HG03103 (cell line): Measurements from ENCODE around the gene KRTAP9-3.
"Not testable (repeated sequence)": the region's sequence is repeated elsewhere in the genome, so short reads cannot be mapped to it uniquely, and the experiment has no call there.

Source experiments
- ATAC-seq: cut with Tn5 transposase; IDR thresholded peaks from one replicate; pipeline ENCODE4 v1.9.1; 2021; ENCODE audit warnings: low read depth; ENCODE audit not compliant: unreplicated experiment

Gene KRTAP9-3

DNA sequence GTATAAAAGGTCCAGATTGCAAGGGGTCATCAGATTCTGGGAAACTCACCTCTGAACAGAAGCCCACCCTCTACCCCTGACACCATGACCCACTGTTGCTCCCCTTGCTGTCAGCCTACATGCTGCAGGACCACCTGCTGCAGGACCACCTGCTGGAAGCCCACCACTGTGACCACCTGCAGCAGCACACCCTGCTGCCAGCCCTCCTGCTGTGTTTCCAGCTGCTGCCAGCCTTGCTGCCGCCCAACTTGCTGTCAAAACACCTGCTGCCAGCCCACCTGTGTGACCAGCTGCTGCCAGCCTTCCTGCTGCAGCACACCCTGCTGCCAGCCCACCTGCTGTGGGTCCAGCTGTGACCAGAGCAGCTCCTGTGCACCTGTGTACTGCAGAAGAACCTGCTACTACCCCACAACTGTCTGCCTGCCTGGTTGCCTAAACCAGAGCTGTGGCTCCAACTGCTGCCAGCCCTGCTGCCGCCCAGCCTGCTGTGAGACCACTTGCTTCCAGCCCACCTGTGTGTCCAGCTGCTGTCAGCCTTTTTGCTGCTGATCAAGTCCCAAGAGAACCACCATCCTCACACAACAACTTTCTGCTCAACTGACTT lies 17.5 kb downstream of the KRTAP9-3 start, which contains the start of gene KRTAP9-4:
TSS of gene KRTAP9-4 (plus strand) at position 51 of the 604 bp plus-strand sequence. CDS start at position 85, 34 bp downstream.
- not testable (repeated sequence) for ATAC-seq

DNA sequence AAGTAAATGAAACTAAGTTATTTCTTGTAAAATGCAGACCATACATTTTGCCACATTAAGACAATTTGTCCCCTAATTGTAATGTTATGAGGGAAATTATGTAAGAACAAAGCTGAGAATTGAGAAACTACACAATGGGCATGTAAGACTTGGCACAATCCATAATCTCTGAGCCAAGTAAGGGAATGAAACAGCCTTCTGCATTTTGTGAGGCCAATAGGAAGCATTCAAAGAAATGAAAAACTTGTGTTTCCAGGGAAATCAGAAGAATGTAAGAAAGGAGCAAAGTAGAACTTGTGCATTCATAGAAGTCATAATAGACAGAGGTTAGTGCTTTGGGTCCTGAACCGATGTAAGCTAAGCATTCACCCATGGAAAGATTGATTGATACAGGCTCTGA lies 19.0 kb downstream of the KRTAP9-3 start:
- no peak for ATAC-seq

DNA sequence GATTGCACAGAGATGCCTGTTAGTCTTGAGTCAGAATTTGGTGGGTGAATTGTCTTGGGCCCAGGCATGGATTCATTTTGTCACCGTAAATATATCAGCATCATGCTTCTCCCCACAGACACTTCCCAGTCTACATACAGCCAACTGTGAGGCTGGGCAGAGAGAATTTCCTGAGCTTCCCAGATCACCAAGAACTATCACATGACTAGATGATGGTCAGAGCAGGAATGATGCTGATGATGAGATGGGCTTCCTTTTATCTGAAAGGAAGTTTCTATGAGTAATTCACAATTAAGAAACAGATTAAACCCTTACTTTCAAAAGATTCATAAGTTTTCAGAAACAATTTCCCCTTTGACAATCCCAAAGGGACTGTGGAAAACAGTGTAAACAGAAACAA lies 22.6 kb downstream of the KRTAP9-3 start:
- ATAC-seq = no peak

DNA sequence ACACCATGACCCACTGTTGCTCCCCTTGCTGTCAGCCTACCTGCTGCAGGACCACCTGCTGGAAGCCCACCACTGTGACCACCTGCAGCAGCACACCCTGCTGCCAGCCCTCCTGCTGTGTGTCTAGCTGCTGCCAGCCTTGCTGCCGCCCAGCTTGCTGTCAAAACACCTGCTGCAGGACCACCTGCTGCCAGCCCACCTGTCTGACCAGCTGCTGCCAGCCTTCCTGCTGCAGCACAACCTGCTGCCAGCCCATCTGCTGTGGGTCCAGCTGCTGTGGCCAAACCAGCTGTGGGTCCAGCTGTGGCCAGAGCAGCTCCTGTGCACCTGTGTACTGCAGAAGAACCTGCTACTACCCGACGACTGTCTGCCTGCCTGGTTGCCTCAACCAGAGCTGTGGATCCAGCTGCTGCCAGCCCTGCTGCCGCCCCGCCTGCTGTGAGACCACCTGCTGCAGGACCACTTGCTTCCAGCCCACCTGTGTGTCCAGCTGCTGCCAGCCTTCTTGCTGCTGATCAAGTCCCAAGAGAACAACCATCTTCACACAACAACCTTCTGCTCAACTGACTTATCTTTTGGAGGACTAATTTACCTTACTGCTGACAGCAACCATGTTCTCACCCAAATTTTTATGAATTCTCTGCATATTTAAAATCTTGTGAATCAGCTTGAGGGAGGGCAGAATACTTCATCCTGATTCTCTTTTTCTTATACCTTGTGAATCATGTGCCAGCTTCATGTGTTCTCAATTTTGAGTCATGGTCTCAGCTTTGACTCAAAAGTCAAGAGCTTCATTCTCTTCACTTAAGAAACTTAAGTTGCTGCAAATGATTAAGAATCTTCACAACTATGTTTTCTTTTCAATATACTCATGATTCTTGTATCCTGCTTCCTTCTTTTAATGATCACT lies 23.4 kb downstream of the KRTAP9-3 start, which contains the start of gene KRTAP9-9:
TSS of gene KRTAP9-9 (plus strand) at position 4 of the 910 bp plus-strand sequence.
- not testable (repeated sequence) for ATAC-seq

DNA sequence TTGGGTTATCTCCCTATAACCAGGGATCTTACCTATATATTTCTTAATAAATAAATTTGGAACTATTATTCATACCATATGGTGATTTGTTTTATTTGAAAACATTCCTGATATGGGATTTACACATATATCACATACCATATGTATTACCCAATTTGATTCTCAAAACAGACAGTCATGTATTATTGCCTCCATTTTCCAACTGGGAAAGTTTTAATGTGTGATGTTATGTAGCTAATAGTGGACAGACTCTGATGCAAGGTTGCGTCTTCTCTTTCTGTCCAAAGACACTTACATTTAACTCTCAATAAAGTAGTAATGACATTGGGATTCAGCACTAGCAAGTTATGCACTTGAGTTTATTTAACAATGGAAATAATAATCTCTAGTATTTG lies 24.0 kb downstream of the KRTAP9-3 start:
- no peak for ATAC-seq

DNA sequence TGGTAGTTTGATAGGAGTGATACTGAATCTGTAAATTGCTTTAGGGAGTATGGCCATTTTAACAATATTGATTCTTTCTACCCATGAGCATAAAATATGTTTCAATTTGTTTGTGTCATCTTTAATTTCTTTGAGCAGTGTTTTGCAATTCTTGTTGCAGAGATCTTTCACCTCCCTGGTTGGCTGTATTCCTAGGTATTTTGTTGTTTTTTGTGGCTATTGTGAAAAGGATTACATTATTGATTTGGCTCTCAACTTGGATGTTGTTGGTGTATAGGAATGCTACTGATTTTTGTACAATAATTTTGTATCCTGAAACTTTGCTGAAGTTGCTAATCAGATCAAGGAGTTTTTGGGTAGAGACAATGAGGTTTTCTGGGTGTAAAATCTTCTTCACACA lies 26.2 kb downstream of the KRTAP9-3 start:
- ATAC-seq = no peak

DNA sequence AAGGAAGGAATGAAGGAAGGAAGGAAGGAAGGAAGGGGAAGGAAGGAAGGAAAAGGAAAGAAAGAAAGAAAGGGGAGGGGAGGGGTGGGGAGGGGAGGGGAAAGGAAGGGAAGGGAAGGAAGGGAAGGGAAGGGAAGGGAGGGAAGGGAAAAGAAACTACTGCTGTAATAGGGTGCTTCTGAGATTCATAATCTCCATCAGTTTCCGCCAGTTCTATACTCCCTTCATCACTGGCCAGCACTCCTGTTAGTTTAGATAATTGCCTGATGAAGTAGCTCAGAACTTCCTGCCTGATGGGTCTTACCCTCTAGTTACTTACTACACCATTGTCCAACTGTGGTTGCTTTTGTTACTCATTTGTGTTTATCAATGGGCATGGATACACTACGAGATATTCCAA lies 31.0 kb downstream of the KRTAP9-3 start:
- no peak for ATAC-seq

DNA sequence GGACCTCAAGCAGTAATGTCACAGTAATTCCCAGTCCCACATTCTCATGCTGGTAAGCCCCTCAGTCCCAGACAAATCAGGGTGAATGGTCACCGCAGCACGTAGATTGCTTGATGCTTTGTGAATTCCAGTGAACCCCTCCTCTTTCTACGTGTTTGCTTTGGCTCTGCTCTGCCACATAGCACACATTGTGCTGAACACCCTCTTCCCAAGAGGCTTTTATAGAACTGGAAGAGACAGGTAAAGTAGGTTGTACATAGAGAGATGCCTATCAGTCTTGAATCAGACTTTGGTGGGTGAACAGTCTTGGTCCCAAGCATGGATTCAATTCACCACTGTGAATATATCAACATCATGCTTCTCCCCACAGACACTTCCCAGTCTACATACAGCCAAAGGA lies 32.4 kb downstream of the KRTAP9-3 start:
- ATAC-seq = no peak

DNA sequence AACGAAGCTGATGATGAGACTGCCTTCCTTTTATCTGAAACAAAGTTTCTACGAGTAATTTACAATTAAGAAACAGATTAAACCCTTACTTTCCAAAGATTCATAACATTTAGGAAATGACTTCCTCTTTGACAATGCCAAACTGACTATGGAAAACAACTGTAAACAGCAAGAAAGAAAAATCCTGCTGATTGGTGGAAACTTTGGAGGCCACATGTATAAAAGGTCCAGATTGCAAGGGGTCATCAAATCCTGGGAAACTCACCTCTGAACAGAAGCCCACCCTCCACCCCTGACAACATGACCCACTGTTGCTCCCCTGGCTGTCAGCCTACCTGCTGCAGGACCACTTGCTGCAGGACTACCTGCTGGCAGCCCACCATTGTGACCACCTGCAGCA lies 32.8 kb downstream of the KRTAP9-3 start, which contains the start of gene KRTAP9-6:
TSS of gene KRTAP9-6 (plus strand) at position 301 of the 400 bp plus-strand sequence. CDS start at position 301, 0 bp downstream.
- ATAC-seq = no peak

DNA sequence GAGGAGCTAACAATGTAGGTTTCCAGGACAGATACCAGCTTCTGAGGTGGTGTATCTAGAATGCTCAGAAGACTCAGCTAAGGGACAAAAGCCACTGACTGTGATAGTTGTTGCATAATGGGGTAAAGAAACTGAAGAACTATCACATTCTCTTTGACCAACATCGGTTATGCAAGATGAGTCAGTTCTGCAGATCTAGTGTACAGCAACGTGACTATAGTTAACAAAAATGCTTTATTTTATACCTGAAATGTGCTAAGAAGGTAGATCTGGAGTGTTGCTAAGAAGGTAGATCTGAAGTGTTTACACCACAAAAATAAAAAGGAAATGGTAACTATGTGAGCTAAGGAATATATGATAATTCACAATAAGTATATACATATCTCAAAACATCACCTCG lies 35.5 kb downstream of the KRTAP9-3 start:
- ATAC-seq = no peak

DNA sequence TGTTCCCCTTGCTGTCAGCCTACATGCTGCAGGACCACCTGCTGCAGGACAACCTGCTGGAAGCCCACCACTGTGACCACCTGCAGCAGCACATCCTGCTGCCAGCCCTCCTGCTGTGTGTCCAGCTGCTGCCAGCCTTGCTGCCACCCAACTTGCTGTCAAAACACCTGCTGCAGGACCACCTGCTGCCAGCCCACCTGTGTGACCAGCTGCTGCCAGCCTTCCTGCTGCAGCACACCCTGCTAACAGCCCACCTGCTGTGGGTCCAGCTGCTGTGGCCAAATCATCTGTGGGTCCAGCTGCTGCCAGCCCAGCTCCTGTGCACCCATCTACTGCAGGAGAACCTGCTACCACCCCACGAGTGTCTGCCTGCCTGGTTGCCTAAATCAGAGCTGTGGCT lies 39.1 kb downstream of the KRTAP9-3 start:
- ATAC-seq = not testable (repeated sequence)

DNA sequence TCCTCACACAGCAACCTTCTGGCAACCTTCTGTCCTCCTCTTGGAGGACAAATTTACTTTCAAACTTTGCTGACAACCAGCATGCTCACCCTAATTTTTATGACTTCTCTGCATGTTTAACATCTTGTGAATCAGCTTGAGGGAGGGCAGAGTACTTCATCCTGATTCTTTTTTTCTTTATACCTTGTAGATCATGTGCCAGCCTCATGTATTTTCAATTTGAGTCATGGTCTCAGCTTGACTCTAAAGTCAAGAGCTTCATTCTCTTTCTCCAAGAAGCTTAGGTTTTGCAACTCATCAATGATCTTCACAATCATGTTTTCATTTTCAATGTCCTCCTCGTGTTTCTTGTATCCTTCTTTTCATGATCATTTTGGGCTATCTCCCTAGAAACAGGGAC lies 39.6 kb downstream of the KRTAP9-3 start:
- ATAC-seq = no peak

DNA sequence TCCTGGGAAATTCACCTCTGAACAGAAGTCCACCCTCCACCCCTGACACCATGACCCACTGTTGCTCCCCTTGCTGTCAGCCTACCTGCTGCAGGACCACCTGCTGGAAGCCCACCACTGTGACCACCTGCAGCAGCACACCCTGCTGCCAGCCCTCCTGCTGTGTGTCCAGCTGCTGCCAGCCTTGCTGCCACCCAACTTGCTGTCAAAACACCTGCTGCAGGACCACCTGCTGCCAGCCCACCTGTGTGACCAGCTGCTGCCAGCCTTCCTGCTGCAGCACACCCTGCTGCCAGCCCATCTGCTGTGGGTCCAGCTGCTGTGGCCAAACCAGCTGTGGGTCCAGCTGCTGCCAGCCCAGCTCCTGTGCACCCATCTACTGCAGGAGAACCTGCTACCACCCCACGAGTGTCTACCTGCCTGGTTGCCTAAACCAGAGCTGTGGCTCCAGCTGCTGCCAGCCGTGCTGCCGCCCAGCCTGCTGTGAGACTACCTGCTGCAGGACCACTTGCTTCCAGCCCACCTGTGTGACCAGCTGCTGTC lies 43.5 kb downstream of the KRTAP9-3 start, which contains the start of gene KRTAP9-7:
TSS of gene KRTAP9-7 (plus strand) at position 51 of the 543 bp plus-strand sequence. CDS start at position 51, 0 bp downstream.
- ATAC-seq = not testable (repeated sequence)

DNA sequence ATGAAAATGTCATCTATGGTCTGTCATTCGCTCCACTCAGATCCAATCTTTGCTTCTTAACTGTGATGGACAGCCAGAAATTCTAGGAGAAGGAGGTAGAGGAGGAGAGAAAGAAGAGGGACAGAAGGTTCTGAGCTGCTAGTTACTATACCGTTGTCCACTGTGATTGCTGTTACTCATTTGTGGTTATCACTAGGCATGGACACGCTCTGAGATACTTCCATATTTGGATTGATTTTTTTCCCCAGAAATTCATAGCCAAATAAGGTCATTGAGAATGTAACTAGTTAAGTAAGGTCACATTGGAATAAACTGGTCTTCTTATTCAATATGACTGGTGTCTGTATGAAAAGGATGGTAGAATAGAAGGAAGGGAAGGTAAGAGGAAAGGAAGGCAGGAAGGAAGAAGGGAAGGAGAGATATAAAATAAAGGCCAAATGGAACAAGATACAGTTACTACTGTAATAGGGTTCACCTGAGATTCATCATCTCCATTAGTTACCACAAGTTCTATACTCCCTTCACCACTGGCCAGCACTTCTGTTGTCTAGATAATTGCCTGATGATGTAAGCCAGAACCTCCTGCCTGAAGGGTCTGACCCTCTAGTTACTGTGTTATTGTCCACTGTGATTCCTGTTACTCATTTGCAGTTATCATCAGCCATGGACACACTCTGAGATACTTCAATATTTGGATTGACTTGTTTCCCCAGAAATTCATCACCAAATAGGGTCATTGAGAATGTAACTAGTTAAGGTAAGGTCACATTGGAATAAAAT lies 46.1 kb downstream of the KRTAP9-3 start:
- ATAC-seq = no peak
